C4-2B (cell line): ENCODE results near the gene TRAPPC3.

ENCODE experiments used
- CTCF ChIP-seq: fragments of 450-650 bp; conservative IDR thresholded peaks from 2 replicates; pipeline ENCODE4 v1.5.1; 2017; ENCODE audit warnings: mild to moderate bottlenecking
- ZFX ChIP-seq: fragments of 450-650 bp; IDR thresholded peaks from 2 replicates; pipeline ENCODE4 v1.6.1; 2017

GRCh38 chr1:36154335-36154734, 5.0 kb upstream of the TRAPPC3 start:
- TF ChIP-seq CTCF (no peak), ZFX (no peak)
